Large intestine (tissue), 3 donors: Measurements from ENCODE around the gene ELMO1. TPM values are rescaled to one million over a fixed set of nuclear protein-coding genes. Genes with fewer than 3 reads are reported as not detected.

Experiments
- DNase-seq, 2 donors: peaks; one replicate each; pipeline versions ENCODE4 v3.0.0 to v3.0.0-alpha.2; 2013
- H3K27ac ChIP-seq: one replicate; pipeline ENCODE4 v1.5.1; 2013; ENCODE audit warnings: low read length
- H3K27me3 ChIP-seq: 2 replicates; pipeline ENCODE4 v1.6.1; 2013; ENCODE audit warnings: low read length; ENCODE audit not compliant: control insufficient read depth, insufficient read depth
- H3K36me3 ChIP-seq: 2 replicates; pipeline ENCODE4 v1.6.1; 2013; ENCODE audit warnings: low read length; ENCODE audit not compliant: control insufficient read depth, insufficient read depth
- H3K4me1 ChIP-seq: one replicate; pipeline ENCODE4 v1.6.1; 2013; ENCODE audit warnings: low read length; ENCODE audit not compliant: control insufficient read depth, insufficient read depth
- H3K4me3 ChIP-seq: one replicate; pipeline ENCODE4 v1.5.1; 2013; ENCODE audit warnings: low read length
- H3K9me3 ChIP-seq: one replicate; pipeline ENCODE4 v1.6.1; 2013; ENCODE audit warnings: mild to moderate bottlenecking, low read depth, low read length, moderate library complexity; ENCODE audit not compliant: control insufficient read depth
- WGBS: methylation state at CpG from one replicate; pipeline ENCODE4 v1.1.5; 2013; ENCODE audit warnings: low lambda C conversion rate; ENCODE audit not compliant: insufficient coverage; 5-methylcytosine and 5-hydroxymethylcytosine counted together
- polyA plus RNA-seq: library from polyadenylated mRNA; unstranded; fragments of 120-200 nt; gene quantifications from one replicate; pipeline ENCODE4 v1.2.1, GENCODE V29; 2013

ELMO1 gene
- polyA plus RNA-seq, 1 donor = 9.5 TPM

- DNase-seq = no peak
- Histone ChIP-seq H3K27me3 (no peaks in the 10 kb centered on the region), H3K9me3 (no peaks in the 10 kb centered on the region), H3K36me3 (no peaks in the 10 kb centered on the region), H3K4me1 (no peaks in the 10 kb centered on the region), H3K27ac (no peak overlapping the region), H3K4me3 (no peak overlapping the region)
- no CpG with 5 or more reads among the region's 1 CpG for WGBS
Observed at GRCh38 chr7:37410305-37411229, 38.1 kb downstream of the ELMO1 start.

GRCh38 chr7:37409461-37409860, 39.2 kb downstream of the ELMO1 start:
- DNase-seq = no peak
- Histone ChIP-seq H3K4me1 (no peaks in the 10 kb centered on the region), H3K36me3 (no peaks in the 10 kb centered on the region), H3K4me3 (no peak overlapping the region), H3K27me3 (no peaks in the 10 kb centered on the region), H3K27ac (no peak overlapping the region), H3K9me3 (no peaks in the 10 kb centered on the region)
- no CpG with 5 or more reads among the region's 2 CpGs for WGBS

GRCh38 chr7:37408291-37409228, 40.1 kb downstream of the ELMO1 start:
- Histone ChIP-seq H3K4me3 (no peak overlapping the region), H3K27ac (no peak overlapping the region), H3K27me3 (no peaks in the 10 kb centered on the region), H3K4me1 (no peaks in the 10 kb centered on the region), H3K9me3 (no peaks in the 10 kb centered on the region), H3K36me3 (no peaks in the 10 kb centered on the region)
- no peak for DNase-seq
- 66% methylated on average over 7 of the region's 13 CpGs for WGBS

- Histone ChIP-seq H3K27me3 (no peaks in the 10 kb centered on the region), H3K9me3 (no peaks in the 10 kb centered on the region), H3K4me1 (no peaks in the 10 kb centered on the region), H3K27ac (no peak overlapping the region), H3K36me3 (no peaks in the 10 kb centered on the region), H3K4me3 (no peak overlapping the region)
- no CpG with 5 or more reads among the region's 9 CpGs for WGBS
- DNase-seq = no peak
Observed at GRCh38 chr7:37405603-37406122, 43.0 kb downstream of the ELMO1 start.

GRCh38 chr7:37405128-37405527, 43.5 kb downstream of the ELMO1 start:
- Histone ChIP-seq H3K9me3 (no peaks in the 10 kb centered on the region), H3K27me3 (no peaks in the 10 kb centered on the region), H3K4me1 (no peaks in the 10 kb centered on the region), H3K4me3 (no peak overlapping the region), H3K27ac (no peak overlapping the region), H3K36me3 (no peaks in the 10 kb centered on the region)
- no CpG with 5 or more reads among the region's 5 CpGs for WGBS
- DNase-seq = no peak

GRCh38 chr7:37399876-37400421, 48.7 kb downstream of the ELMO1 start:
- DNase-seq = no peak
- no peaks in the 10 kb centered on the region for H3K4me1 ChIP-seq
- WGBS = no CpG with 5 or more reads among the region's 3 CpGs
- no peaks in the 10 kb centered on the region for H3K36me3 ChIP-seq
- H3K27ac ChIP-seq = no peak overlapping the region
- H3K27me3 ChIP-seq = no peaks in the 10 kb centered on the region
- H3K4me3 ChIP-seq = no peak overlapping the region
- no peaks in the 10 kb centered on the region for H3K9me3 ChIP-seq

GRCh38 chr7:37398403-37398802, 50.3 kb downstream of the ELMO1 start:
- no peak overlapping the region for H3K27ac ChIP-seq
- H3K4me3 ChIP-seq = no peak overlapping the region
- no peak for DNase-seq
- H3K9me3 ChIP-seq = no peaks in the 10 kb centered on the region
- no peaks in the 10 kb centered on the region for H3K27me3 ChIP-seq
- H3K4me1 ChIP-seq = no peaks in the 10 kb centered on the region
- WGBS = no CpG with 5 or more reads among the region's 6 CpGs
- no peaks in the 10 kb centered on the region for H3K36me3 ChIP-seq

- no peak overlapping the region for H3K27ac ChIP-seq
- no peak overlapping the region for H3K4me3 ChIP-seq
- no CpG with 5 or more reads among the region's 1 CpG for WGBS
- peak; percentile 33 to 64 for DNase-seq
- H3K36me3 ChIP-seq = no peaks in the 10 kb centered on the region
- no peaks in the 10 kb centered on the region for H3K27me3 ChIP-seq
- H3K4me1 ChIP-seq = peaks cover 6% of the 10 kb centered on the region
- H3K9me3 ChIP-seq = no peaks in the 10 kb centered on the region
Observed at GRCh38 chr7:37395618-37396259, 52.9 kb downstream of the ELMO1 start.

- Histone ChIP-seq H3K9me3 (no peaks in the 10 kb centered on the region), H3K4me1 (peaks cover 9% of the 10 kb centered on the region), H3K27ac (no peak overlapping the region), H3K36me3 (no peaks in the 10 kb centered on the region), H3K4me3 (no peak overlapping the region), H3K27me3 (no peaks in the 10 kb centered on the region)
- no peak for DNase-seq
- WGBS = no CpG with 5 or more reads among the region's 2 CpGs
Observed at GRCh38 chr7:37394158-37394557, 54.5 kb downstream of the ELMO1 start.

GRCh38 chr7:37393476-37393875, 55.2 kb downstream of the ELMO1 start:
- peaks cover 9% of the 10 kb centered on the region for H3K4me1 ChIP-seq
- no peaks in the 10 kb centered on the region for H3K36me3 ChIP-seq
- no CpG with 5 or more reads among the region's 1 CpG for WGBS
- H3K9me3 ChIP-seq = no peaks in the 10 kb centered on the region
- no peaks in the 10 kb centered on the region for H3K27me3 ChIP-seq
- H3K4me3 ChIP-seq = no peak overlapping the region
- DNase-seq = no peak
- no peak overlapping the region for H3K27ac ChIP-seq
